GM23338 (cell line): ENCODE measurements around the gene GOLGB1. TPM values are rescaled to one million over a fixed set of nuclear protein-coding genes. Genes with fewer than 3 reads are reported as not detected.

ENCODE experiments used
- ATAC-seq: fragments of 200-7000 bp; cut with Tn5 transposase; 3 replicates; pipeline ENCODE4 v1.9.1; 2020
- DNase-seq: peaks from one replicate; pipeline ENCODE4 v3.0.0-alpha.2; 2015; ENCODE audit warnings: low spot score
- H2AFZ ChIP-seq: fragments of 200-600 bp; sonication (generic); 2 replicates; pipeline ENCODE4 v1.8.0; 2016; ENCODE audit warnings: antibody characterized with exemption, mild to moderate bottlenecking, moderate library complexity
- H3F3A ChIP-seq: fragments of 200-600 bp; sonication (generic); replicated peaks from 2 replicates; pipeline ENCODE4 v1.8.0; 2017; ENCODE audit warnings: antibody characterized with exemption, mixed run types, low read depth
- H3K27ac ChIP-seq: fragments of 200-600 bp; sonication (generic); 2 replicates; pipeline ENCODE4 v1.6.1; 2016; ENCODE audit warnings: low read depth
- H3K27me3 ChIP-seq: fragments of 200-600 bp; sonication (generic); 2 replicates; pipeline ENCODE4 v1.8.0; 2016; ENCODE audit warnings: mild to moderate bottlenecking, mixed run types, moderate library complexity; ENCODE audit not compliant: insufficient read depth
- H3K36me3 ChIP-seq: fragments of 200-600 bp; sonication (generic); 2 replicates; pipeline ENCODE4 v1.8.0; 2016; ENCODE audit warnings: mild to moderate bottlenecking; ENCODE audit not compliant: insufficient read depth
- H3K4me1 ChIP-seq: fragments of 200-600 bp; sonication (generic); 2 replicates; pipeline ENCODE4 v1.8.0; 2016; ENCODE audit warnings: mild to moderate bottlenecking, moderate library complexity; ENCODE audit not compliant: insufficient read depth
- H3K4me2 ChIP-seq: fragments of 200-600 bp; sonication (generic); 2 replicates; pipeline ENCODE4 v1.7.1; 2017; ENCODE audit warnings: mixed run types
- H3K4me3 ChIP-seq: fragments of 200-600 bp; sonication (generic); 2 replicates; pipeline ENCODE4 v1.6.1; 2016; ENCODE audit warnings: mixed run types
- H3K79me2 ChIP-seq: fragments of 200-600 bp; sonication (generic); replicated peaks from 2 replicates; pipeline ENCODE4 v1.8.0; 2017; ENCODE audit warnings: mild to moderate bottlenecking; ENCODE audit not compliant: insufficient read depth
- H3K9me2 ChIP-seq: fragments of 200-600 bp; sonication (generic); 2 replicates; pipeline ENCODE4 v1.8.0; 2017; ENCODE audit not compliant: insufficient read depth
- H4K20me1 ChIP-seq: fragments of 200-600 bp; sonication (generic); replicated peaks from 2 replicates; pipeline ENCODE4 v1.8.0; 2017; ENCODE audit warnings: mild to moderate bottlenecking; ENCODE audit not compliant: insufficient read depth
- H3K27ac Mint-ChIP-seq: 2 replicates; pipeline ENCODE4 v1.8.0; 2020; ENCODE audit warnings: inconsistent platforms, mild to moderate bottlenecking, moderate library complexity, mixed read lengths
- H3K27me3 Mint-ChIP-seq: 3 replicates; pipeline ENCODE4 v1.8.0; 2022; ENCODE audit warnings: low read depth, mild to moderate bottlenecking, moderate library complexity, mixed read lengths, inconsistent platforms; ENCODE audit not compliant: insufficient read depth, poor library complexity
- H3K36me3 Mint-ChIP-seq: 3 replicates; pipeline ENCODE4 v1.8.0; 2021; ENCODE audit warnings: low read depth, mild to moderate bottlenecking, inconsistent platforms, moderate library complexity, mixed read lengths
- H3K4me1 Mint-ChIP-seq: 3 replicates; pipeline ENCODE4 v1.8.0; 2020; ENCODE audit warnings: mild to moderate bottlenecking, inconsistent platforms, mixed read lengths
- H3K4me3 Mint-ChIP-seq: 3 replicates; pipeline ENCODE4 v1.8.0; 2021; ENCODE audit warnings: moderate library complexity, mild to moderate bottlenecking, inconsistent platforms, mixed read lengths
- H3K9me3 Mint-ChIP-seq: 3 replicates; pipeline ENCODE4 v1.8.0; 2020; ENCODE audit warnings: moderate library complexity, mild to moderate bottlenecking, inconsistent platforms, mixed read lengths
- CREB1 ChIP-seq: fragments of 250-450 bp; sonication (Bioruptor Pico); IDR thresholded peaks from 2 replicates; pipeline ENCODE4 v1.5.0; 2020; ENCODE audit warnings: low read depth, mild to moderate bottlenecking, moderate library complexity
- EZH2 ChIP-seq: fragments of 200-600 bp; sonication (generic); IDR thresholded peaks from one replicate; pipeline ENCODE4 v1.8.0; 2017; ENCODE audit warnings: antibody characterized with exemption, mild to moderate bottlenecking, low read depth; ENCODE audit not compliant: unreplicated experiment
- EZH2phosphoT487 ChIP-seq: fragments of 200-600 bp; sonication (generic); IDR thresholded peaks from one replicate; pipeline ENCODE4 v1.8.1; 2018; ENCODE audit warnings: antibody characterized with exemption; ENCODE audit not compliant: unreplicated experiment
- JUNB ChIP-seq: IDR thresholded peaks from one replicate; pipeline ENCODE4 v1.6.1; 2016; ENCODE audit warnings: antibody characterized with exemption; ENCODE audit not compliant: unreplicated experiment
- NANOG ChIP-seq: IDR thresholded peaks from 2 replicates; pipeline ENCODE4 v1.6.1; 2016; ENCODE audit warnings: antibody characterized with exemption, borderline replicate concordance
- POLR2AphosphoS5 ChIP-seq: IDR thresholded peaks from 2 replicates; pipeline ENCODE4 v1.6.1; 2016; ENCODE audit warnings: antibody characterized with exemption, low read depth
- STAT1 ChIP-seq: IDR thresholded peaks from one replicate; pipeline ENCODE4 v1.6.1; 2016; ENCODE audit warnings: antibody characterized with exemption; ENCODE audit not compliant: unreplicated experiment
- ZNF114 ChIP-seq: fragments of 250-450 bp; sonication (Bioruptor Pico); IDR thresholded peaks from 2 replicates; pipeline ENCODE4 v1.5.0; 2020; ENCODE audit warnings: mild to moderate bottlenecking, moderate library complexity
- ZNF331 ChIP-seq: fragments of 250-450 bp; sonication (Bioruptor Pico); IDR thresholded peaks from 2 replicates; pipeline ENCODE4 v1.5.0; 2020; ENCODE audit warnings: low read depth, mild to moderate bottlenecking, moderate library complexity
- polyA plus RNA-seq: library from polyadenylated mRNA; unstranded; fragments of >200 nt; fragmentation: Nextera tagmentation; extraction: Ambion mirVana; gene quantifications from 2 replicates; pipeline ENCODE4 v1.2.1, GENCODE V29; 2016
- total RNA-seq: library from RNA; depleted of rRNA; stranded (reverse); fragments of >200 nt; shearing (Covaris generic); gene quantifications from 2 replicates; pipeline ENCODE4 v1.2.3, GENCODE V29; 2014
- TF ChIP-seq, protein P1 (sequence below): IDR thresholded peaks from 2 replicates; pipeline ENCODE4 v1.6.1; 2016; ENCODE audit warnings: antibody characterized with exemption
- TF ChIP-seq, protein P2 (sequence below): fragments of 250-450 bp; sonication (Bioruptor Pico); IDR thresholded peaks from 2 replicates; pipeline ENCODE4 v1.5.0; 2020; ENCODE audit warnings: mild to moderate bottlenecking, moderate library complexity
- TF ChIP-seq, protein P3 (sequence below), 2 experiments: fragments of 200-600 bp in 1 of 2; sonication (generic) in 1 of 2; conservative IDR thresholded peaks; 2 replicates each; pipeline versions ENCODE4 v1.5.1 to v1.6.1; 2016 to 2017; ENCODE audit warnings: antibody characterized with exemption in 2 of 2, low read depth in 2 of 2, mild to moderate bottlenecking in 2 of 2, moderate library complexity in 1 of 2
- TF ChIP-seq, protein P4 (sequence below): IDR thresholded peaks from one replicate; pipeline ENCODE4 v1.6.1; 2018; ENCODE audit warnings: antibody characterized with exemption; ENCODE audit not compliant: unreplicated experiment

Gene GOLGB1
- total and polyA plus RNA-seq, 2 experiments from 2014 or later = 34.5 to 56.8 TPM

DNA sequence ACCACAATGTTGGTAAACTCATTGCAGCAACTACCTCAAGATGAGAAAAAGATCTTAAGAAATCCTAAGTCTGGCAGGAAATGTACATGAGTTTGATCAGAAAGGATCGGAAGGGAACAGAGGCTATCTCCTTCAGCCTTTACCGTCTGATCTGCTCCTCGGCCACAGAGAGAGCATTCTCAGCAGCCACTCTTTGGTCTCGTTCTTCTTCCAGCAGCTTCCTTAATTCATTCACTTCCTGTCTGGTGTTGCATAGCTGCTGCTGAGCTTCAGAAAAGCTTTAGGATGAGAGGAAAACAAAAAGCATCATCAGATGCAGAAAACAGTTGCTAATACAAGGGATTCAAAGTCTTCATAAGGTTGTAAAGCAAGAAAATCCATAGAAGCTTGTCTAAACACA is 82.2 kb downstream of the GOLGB1 start:
- TF ChIP-seq ZNF331 (CRISPR knock-in tag) = no peak
- TF ChIP-seq EZH2phosphoT487 = no peak
- TF ChIP-seq POLR2AphosphoS5 = no peak
- TF ChIP-seq, protein P1, sequence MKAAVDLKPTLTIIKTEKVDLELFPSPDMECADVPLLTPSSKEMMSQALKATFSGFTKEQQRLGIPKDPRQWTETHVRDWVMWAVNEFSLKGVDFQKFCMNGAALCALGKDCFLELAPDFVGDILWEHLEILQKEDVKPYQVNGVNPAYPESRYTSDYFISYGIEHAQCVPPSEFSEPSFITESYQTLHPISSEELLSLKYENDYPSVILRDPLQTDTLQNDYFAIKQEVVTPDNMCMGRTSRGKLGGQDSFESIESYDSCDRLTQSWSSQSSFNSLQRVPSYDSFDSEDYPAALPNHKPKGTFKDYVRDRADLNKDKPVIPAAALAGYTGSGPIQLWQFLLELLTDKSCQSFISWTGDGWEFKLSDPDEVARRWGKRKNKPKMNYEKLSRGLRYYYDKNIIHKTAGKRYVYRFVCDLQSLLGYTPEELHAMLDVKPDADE = no peak
- TF ChIP-seq CREB1 (CRISPR knock-in tag) = no peak
- TF ChIP-seq, protein P2, sequence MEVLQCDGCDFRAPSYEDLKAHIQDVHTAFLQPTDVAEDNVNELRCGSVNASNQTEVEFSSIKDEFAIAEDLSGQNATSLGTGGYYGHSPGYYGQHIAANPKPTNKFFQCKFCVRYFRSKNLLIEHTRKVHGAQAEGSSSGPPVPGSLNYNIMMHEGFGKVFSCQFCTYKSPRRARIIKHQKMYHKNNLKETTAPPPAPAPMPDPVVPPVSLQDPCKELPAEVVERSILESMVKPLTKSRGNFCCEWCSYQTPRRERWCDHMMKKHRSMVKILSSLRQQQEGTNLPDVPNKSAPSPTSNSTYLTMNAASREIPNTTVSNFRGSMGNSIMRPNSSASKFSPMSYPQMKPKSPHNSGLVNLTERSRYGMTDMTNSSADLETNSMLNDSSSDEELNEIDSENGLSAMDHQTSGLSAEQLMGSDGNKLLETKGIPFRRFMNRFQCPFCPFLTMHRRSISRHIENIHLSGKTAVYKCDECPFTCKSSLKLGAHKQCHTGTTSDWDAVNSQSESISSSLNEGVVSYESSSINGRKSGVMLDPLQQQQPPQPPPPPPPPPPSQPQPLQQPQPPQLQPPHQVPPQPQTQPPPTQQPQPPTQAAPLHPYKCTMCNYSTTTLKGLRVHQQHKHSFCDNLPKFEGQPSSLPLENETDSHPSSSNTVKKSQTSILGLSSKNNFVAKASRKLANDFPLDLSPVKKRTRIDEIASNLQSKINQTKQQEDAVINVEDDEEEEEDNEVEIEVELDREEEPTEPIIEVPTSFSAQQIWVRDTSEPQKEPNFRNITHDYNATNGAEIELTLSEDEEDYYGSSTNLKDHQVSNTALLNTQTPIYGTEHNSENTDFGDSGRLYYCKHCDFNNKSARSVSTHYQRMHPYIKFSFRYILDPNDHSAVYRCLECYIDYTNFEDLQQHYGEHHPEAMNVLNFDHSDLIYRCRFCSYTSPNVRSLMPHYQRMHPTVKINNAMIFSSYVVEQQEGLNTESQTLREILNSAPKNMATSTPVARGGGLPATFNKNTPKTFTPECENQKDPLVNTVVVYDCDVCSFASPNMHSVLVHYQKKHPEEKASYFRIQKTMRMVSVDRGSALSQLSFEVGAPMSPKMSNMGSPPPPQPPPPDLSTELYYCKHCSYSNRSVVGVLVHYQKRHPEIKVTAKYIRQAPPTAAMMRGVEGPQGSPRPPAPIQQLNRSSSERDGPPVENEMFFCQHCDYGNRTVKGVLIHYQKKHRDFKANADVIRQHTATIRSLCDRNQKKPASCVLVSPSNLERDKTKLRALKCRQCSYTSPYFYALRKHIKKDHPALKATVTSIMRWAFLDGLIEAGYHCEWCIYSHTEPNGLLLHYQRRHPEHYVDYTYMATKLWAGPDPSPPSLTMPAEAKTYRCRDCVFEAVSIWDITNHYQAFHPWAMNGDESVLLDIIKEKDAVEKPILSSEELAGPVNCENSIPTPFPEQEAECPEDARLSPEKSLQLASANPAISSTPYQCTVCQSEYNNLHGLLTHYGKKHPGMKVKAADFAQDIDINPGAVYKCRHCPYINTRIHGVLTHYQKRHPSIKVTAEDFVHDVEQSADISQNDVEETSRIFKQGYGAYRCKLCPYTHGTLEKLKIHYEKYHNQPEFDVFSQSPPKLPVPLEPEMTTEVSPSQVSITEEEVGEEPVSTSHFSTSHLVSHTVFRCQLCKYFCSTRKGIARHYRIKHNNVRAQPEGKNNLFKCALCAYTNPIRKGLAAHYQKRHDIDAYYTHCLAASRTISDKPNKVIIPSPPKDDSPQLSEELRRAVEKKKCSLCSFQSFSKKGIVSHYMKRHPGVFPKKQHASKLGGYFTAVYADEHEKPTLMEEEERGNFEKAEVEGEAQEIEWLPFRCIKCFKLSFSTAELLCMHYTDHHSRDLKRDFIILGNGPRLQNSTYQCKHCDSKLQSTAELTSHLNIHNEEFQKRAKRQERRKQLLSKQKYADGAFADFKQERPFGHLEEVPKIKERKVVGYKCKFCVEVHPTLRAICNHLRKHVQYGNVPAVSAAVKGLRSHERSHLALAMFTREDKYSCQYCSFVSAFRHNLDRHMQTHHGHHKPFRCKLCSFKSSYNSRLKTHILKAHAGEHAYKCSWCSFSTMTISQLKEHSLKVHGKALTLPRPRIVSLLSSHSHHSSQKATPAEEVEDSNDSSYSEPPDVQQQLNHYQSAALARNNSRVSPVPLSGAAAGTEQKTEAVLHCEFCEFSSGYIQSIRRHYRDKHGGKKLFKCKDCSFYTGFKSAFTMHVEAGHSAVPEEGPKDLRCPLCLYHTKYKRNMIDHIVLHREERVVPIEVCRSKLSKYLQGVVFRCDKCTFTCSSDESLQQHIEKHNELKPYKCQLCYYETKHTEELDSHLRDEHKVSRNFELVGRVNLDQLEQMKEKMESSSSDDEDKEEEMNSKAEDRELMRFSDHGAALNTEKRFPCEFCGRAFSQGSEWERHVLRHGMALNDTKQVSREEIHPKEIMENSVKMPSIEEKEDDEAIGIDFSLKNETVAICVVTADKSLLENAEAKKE = no peak
- no peak for TF ChIP-seq EZH2
- no peak for TF ChIP-seq ZNF114 (CRISPR knock-in tag)
- no peak for TF ChIP-seq NANOG
- TF ChIP-seq STAT1 = no peak
- TF ChIP-seq, protein P3, sequence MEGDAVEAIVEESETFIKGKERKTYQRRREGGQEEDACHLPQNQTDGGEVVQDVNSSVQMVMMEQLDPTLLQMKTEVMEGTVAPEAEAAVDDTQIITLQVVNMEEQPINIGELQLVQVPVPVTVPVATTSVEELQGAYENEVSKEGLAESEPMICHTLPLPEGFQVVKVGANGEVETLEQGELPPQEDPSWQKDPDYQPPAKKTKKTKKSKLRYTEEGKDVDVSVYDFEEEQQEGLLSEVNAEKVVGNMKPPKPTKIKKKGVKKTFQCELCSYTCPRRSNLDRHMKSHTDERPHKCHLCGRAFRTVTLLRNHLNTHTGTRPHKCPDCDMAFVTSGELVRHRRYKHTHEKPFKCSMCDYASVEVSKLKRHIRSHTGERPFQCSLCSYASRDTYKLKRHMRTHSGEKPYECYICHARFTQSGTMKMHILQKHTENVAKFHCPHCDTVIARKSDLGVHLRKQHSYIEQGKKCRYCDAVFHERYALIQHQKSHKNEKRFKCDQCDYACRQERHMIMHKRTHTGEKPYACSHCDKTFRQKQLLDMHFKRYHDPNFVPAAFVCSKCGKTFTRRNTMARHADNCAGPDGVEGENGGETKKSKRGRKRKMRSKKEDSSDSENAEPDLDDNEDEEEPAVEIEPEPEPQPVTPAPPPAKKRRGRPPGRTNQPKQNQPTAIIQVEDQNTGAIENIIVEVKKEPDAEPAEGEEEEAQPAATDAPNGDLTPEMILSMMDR (conservative IDR thresholded peaks at IDR 0.05; ENCODE audit: low read depth in 2 of 2) = no peak
- TF ChIP-seq, protein P4, sequence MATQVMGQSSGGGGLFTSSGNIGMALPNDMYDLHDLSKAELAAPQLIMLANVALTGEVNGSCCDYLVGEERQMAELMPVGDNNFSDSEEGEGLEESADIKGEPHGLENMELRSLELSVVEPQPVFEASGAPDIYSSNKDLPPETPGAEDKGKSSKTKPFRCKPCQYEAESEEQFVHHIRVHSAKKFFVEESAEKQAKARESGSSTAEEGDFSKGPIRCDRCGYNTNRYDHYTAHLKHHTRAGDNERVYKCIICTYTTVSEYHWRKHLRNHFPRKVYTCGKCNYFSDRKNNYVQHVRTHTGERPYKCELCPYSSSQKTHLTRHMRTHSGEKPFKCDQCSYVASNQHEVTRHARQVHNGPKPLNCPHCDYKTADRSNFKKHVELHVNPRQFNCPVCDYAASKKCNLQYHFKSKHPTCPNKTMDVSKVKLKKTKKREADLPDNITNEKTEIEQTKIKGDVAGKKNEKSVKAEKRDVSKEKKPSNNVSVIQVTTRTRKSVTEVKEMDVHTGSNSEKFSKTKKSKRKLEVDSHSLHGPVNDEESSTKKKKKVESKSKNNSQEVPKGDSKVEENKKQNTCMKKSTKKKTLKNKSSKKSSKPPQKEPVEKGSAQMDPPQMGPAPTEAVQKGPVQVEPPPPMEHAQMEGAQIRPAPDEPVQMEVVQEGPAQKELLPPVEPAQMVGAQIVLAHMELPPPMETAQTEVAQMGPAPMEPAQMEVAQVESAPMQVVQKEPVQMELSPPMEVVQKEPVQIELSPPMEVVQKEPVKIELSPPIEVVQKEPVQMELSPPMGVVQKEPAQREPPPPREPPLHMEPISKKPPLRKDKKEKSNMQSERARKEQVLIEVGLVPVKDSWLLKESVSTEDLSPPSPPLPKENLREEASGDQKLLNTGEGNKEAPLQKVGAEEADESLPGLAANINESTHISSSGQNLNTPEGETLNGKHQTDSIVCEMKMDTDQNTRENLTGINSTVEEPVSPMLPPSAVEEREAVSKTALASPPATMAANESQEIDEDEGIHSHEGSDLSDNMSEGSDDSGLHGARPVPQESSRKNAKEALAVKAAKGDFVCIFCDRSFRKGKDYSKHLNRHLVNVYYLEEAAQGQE = no peak
- TF ChIP-seq JUNB = no peak
- no peaks in the 10 kb centered on the region for H3K27me3 ChIP-seq
- Mint-ChIP-seq H3K27me3 (no peaks in the 10 kb centered on the region), H3K36me3 (peaks cover 39% of the 10 kb centered on the region), H3K4me1 (peaks cover 6% of the 10 kb centered on the region; the same call in 2 of the 3 replicates), H3K27ac (peak overlapping the region; percentile 38; the same call in 1 of the 2 replicates), H3K4me3 (no peak overlapping the region), H3K9me3 (no peaks in the 10 kb centered on the region)
- H4K20me1 ChIP-seq = 0 out of 2 replicates have a peak, but pooled peaks cover 3% of the 10 kb centered on the region
- no peak for ATAC-seq
- no peak overlapping the region for H3K27ac ChIP-seq
- no peaks in the 10 kb centered on the region for H3K9me2 ChIP-seq
- no peak overlapping the region for H3K4me2 ChIP-seq
- H3K36me3 ChIP-seq = peaks cover 18% of the 10 kb centered on the region
- H3K79me2 ChIP-seq = no peaks in the 10 kb centered on the region
- no peak overlapping the region for H3K4me3 ChIP-seq
- H3K4me1 ChIP-seq = 0 out of 2 replicates have a peak, but pooled peaks cover 5% of the 10 kb centered on the region
- no peak for DNase-seq
- H3F3A ChIP-seq = no peaks in the 10 kb centered on the region
- H2AFZ ChIP-seq = no peak overlapping the region
